HG03442 (cell line): Measurements from ENCODE around the gene RPP25L.

Experiments
- ATAC-seq: cut with Tn5 transposase; IDR thresholded peaks from one replicate; pipeline ENCODE4 v1.9.1; 2021; ENCODE audit warnings: mild to moderate bottlenecking, moderate library complexity; ENCODE audit not compliant: unreplicated experiment

The RPP25L gene

DNA sequence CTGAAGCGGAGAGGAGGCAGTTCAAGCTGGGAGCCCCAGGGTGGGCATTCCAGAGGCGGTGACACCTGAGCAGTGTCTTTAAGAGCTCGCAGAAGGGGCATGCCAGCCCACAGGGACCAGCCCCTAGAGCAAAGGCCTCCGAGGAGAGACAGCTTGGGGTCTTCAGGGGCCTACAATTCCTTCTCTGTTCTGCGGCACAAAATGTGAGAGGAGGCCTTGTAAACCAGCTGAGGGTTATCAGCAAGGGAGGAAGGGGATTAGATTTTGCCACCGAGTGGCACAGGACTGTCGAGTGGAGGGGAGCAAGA, 26.2 kb upstream of the RPP25L start:
- ATAC-seq, result no peak

DNA sequence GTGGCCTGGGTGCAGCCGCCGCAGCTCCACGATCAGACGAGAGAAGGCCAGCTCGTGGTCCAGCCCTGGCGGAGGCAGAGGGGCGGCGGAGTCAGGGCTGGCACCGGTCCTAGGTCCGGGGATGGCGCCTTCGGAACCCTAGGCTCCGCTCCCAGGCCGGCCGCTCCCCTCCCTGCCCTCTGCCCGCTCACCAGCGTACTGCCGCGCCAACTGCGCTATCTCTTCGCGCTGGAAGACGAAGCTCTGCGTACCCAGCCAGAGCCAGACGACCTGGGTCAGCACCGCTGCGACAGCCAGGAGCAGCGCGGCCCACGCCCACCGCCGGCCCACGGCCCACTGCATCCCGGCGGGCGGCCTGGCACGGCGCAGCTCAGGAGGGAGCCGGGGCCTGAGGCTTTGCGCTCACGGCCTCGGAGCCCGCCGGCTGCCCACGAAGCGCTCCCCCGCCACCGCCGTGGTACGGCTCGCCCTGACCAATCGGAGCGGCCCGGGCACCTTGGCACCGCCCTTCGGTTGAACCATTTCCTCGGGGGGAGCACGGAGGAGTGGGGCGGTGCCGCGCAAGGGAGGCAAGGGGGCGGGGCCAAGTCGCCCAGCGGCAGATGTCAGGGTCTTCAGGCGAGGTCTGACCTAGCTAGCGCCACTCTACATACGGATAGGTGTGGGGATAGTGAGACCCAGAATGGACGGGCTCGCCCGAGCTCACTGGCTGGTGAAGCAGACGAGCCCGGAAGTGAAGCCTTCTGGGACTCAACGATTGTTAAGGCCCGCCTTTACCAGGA, 25.6 kb upstream of the RPP25L start, which contains the start of gene SIGMAR1:
TSS of gene SIGMAR1 (minus strand) at position 432 of the 782 bp plus-strand sequence. CDS start at position 342, 90 bp downstream.
- peak; percentile 82 for ATAC-seq

DNA sequence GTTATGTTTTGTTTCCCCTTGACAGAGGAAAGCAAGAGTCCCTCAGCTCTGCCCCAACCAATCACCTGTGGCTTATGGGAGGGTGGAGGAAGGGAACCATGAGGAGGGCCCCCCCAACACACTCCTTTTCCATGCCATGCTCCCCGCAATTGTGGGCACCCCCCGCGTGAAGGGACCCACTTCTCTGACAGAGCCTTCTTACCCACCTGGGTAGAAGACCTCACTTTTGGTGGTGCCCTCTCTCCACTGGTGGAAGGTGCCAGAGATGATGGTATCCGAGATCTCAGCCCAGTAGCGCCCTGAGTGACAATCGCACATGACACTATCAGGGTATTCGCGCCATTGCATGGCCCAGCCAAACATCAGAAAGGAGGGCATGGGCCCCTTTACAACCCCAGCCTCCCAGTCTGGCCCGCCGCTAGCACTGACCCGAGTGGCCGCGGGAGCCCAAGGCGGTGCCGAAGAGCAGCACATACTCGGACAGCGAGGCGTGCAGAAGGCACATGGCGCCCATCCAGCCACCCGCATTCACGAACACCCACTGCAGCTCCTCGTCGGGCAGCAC, 25.0 kb upstream of the RPP25L start:
- peak; percentile 27 for ATAC-seq

DNA sequence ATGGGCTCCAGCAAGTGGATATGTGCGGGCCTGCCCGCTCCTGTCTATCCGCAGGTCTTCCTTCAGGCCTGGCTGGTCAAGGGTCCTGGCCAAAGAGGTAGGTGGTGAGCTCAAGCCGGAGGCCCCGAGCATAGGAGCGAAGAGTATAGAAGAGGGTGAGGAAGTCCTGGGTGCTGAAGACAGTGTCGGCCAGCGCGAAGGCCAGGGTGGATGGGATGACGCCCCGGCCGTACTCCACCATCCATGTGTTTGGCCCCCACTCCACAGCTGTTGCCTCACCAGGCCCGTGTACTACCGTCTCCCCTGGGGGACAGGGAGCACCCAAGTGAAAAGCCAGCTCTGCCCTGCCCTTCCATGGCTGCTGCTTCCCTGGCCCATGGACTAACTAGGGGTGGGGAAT, 23.7 kb upstream of the RPP25L start:
- no peak for ATAC-seq

DNA sequence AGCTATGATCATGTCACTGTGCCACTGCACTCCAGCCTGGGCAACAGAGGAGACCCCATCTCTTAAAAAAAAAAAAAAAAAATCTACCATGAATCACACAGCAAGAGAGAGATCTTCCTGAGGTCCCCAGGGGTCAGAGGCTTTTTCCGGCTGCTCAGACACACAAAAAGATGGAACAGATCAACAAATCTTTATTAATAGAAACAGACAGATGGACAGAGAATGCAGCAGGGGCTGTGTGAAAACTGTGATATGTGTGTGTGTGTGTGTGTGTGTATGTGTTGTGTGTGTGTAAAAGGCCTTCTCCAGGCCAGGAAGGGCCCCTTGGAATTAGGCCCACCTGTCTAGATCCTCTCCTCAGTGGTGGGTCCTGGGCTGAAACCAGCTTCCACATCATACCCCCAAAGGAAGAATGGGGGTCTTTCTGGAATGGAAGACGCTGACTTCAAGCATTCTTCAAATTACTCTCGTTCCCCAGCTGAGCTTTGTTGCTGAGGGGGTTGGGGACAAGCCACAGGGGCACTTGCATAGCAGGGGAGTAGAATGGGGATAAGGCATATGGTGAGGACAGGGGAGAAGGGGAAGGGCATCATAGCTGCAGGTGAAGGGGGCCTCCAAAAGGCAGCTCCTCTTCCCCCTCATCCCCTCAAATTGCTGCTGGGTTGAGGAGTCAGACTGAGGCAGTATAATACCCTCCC, 22.8 kb upstream of the RPP25L start:
- ATAC-seq, result no peak

DNA sequence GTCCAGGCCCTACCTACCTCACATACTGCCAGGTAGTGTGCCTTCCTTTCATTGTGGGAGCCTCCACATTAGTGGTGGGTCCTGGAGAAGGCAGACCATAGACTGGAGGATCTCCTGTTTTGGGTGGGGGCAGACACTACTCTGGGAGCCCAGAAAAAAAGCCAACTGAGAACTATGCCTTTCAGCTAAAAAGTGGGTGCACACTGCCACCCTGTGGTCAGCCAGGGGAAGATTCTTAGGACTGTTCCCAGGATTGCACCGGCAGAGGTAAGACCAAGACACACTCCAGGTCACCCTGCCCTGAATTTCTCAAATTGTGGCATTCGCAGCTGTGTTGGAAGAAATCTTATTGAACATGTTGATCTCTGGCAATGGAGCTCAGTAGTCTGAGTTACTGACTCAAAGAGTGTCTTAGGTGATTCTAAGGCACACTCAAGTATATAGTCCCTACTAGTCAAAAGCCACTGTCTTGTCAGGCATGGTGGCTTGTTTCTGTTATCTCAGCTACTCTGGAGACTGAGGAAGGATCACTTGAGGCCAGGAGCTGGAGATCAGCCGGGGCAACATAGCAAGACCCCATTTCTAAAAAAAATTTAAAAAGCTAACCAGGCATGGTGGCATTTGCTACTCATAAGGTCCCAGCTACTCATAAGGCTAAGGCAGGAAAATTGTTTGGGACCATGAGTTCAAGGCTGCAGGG, 22.1 kb upstream of the RPP25L start:
- ATAC-seq, result no peak

DNA sequence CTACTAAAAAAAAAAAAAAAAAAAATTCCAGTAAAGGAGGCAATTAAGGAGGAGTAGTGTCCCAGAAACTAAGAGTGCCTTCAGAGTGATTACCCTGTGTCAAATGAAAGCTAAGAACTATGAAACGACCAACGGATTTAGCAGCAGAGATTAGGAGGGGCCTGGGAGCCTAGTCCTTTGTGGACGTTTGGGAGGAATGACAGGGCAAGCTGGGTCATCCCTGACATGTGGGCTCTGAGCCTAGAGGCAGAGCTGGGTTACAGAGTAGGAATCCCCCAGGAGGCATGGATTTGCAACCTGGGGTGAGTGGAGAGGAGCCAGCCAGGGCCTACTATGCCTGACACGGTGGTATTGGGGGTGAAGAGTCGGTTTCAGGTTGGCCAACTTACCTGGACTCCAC, 21.3 kb upstream of the RPP25L start:
- no peak for ATAC-seq

DNA sequence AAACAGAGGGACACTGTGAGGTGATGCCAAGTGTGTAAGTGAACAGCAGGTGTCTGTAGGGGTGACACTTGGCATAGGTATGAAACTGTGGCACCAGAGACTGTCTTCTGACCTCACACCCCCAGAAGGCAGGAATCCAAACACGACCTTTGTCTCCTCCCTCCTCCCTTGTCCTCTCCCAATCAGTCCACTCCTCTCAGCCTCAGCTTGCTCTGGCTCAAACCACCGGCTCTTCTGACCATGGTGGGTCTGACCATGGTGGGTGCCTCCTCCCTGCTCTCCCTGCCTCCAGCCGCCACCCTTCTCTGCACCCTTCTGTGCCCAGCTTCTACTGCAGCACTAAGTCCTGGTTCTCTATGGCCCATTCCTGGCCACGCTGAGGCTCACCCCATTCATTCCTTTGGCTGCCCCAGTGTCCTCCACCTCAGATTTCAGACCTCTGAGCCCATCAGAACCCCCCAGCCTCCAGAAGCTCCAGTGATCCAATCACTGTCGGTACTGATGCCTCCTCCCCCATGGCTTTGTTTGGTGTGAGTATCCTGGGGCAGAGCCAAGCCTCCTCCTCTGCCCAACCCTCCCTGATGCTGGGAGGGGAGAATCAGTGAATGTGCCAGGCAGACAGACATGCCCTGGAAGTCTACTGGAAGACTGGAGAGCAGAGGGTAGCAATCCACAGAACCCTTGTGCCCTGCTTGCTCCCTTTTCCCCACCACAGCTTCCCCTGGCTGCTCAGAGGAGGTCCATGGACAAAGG, 18.7 kb upstream of the RPP25L start:
- no peak for ATAC-seq

DNA sequence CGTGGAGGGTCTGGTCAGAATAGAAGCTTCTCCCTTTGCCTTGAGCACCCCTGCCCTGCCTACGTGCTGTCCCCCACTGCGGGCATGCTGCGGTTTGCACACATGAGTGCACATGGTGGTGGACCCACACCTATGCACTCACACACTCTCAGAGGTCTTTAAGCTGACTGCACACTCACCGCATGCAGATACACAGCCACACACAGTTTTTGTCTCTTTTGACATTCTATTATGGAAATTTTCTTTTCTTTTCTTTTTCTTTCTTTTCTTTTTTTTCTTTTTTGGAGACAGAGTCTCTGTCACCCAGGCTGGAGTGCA, 17.6 kb upstream of the RPP25L start:
- ATAC-seq, result no peak

DNA sequence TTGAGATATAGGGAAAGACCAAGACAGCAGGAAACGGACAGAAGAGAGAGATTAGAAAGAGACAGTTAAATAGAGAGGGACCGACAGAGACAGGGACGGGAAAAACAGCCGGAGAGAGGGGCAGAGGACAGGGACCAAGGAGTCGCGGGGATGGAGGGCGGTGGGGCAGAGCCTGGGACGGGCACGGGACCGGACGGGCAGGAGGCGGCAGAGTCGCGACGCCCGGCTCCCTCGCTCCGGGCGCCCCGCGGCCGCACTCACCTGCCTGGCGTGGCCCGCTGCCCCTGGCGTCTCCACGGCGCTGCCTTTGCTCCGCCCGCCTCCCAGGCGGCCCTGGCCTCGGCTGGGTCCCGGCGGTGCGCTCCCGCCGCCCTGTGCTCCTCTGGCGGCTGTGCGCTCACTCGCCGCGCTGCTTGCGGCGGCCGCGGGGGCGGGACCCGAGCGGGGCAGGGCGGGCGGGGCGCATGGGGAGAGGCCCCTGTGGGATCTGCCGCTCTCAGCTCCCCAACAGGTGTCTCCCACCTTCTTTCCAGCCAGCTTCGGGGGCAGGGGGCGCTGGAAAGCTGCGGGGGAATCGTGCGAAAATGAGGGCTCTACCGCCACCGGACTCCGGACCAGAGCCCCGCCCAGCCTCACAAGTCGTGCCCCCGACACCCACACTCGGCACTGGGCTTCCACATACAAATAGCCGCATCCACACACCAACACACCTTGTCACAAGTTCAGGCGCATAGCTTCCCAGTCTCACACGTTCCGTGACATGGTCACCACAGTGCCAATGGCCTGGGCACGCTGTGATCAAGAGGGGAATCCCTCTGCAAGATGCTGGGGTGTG, 17.0 kb upstream of the RPP25L start, which contains the start of gene ARID3C:
TSS of gene ARID3C (minus strand) at position 411 of the 835 bp plus-strand sequence. CDS start 1,052 bp downstream, outside the sequence.
- no peak for ATAC-seq

DNA sequence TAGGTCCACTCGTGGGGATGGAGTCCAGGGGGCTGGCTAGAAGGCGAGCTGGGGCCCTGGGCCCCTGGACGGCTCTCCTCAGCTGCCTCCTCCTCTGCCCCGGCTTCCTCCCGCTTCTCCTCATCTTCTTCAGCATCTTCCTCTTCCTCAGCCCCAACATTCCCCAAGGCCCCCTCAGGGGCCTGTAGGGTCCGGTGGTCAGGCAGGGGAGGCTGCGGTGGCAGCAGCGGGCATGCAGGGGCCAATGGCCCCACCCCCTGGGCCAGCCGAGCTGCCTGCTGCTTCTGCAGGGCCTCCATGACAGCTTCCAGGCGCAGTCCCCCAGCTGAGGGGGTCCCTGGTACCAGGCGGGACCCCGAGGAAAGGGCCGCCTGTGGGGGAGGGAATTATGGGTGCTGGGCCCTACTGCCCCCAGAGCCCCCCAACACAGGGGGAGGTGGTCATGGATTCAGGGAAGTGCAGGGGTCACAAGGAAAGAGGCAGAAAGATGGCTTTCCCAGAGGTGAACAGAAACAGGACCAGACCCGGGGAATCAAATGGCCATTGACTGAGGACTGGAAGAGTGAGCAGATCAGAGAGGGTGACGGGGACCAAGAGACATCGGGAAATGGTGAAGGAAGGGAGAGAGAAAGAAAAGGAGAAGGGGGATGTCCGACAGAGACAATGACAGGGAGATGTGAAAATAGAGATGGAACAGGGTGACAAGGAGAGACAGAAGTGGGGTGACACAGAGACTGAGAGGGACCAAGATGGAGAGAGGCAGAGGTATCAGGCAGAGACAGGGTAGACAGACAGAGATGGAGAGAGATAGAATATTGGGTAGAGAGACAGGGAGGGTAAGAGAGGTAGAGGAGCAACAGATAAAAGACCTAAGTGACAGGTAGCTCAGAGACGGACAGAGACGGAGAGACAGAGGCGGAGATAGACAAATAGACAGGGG, 16.1 kb upstream of the RPP25L start:
- ATAC-seq, result no peak

DNA sequence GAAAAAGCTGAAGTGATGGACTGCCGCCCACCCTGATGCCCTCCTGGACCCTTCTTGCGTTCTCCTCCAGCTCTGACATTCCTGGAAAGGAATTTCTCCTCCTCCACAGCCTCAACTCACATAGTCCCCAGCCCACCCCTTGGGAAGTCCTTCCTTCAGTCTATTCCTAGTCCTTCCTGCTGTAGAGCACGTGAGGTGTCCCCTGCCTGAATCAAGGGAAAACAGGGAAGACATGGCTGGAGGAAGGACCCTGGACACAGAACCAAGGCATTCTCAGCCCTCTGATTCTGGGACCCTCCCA, 13.2 kb upstream of the RPP25L start:
- ATAC-seq, result no peak

DNA sequence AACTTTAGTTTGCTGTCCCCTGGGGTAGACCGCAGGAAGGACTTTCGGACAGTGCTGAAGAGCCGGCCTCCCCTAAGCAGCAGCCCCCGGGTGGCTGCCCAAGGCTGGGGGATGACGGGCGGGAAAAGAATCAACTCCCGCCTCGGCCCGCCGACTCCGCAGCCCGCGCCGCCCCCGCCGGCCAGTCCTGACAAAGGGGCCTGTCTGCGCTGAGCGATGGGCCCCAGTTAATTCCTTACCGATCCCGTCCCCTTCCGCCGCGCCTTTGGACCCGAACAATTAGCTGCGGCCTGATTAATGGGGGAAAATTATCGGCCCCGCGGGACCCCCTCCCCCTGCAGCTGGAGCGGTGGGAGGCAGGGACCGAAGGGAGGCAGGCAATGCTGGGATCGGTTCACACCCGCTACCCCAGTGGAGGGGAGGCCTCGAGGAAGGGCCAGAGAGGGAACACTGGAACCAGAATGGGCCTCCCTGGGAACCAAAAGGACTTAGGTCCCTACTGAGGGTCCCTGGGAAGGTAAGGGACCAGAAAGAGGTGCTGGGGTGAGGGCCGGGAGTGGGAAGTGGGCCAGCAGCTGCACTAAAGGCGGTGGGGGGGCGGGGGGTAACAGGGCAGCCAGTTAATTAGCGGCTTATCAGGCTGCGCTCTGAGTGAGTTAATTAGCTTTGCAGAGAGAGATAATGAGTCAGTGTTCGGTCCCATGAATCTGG, 12.7 kb upstream of the RPP25L start:
- no peak for ATAC-seq

DNA sequence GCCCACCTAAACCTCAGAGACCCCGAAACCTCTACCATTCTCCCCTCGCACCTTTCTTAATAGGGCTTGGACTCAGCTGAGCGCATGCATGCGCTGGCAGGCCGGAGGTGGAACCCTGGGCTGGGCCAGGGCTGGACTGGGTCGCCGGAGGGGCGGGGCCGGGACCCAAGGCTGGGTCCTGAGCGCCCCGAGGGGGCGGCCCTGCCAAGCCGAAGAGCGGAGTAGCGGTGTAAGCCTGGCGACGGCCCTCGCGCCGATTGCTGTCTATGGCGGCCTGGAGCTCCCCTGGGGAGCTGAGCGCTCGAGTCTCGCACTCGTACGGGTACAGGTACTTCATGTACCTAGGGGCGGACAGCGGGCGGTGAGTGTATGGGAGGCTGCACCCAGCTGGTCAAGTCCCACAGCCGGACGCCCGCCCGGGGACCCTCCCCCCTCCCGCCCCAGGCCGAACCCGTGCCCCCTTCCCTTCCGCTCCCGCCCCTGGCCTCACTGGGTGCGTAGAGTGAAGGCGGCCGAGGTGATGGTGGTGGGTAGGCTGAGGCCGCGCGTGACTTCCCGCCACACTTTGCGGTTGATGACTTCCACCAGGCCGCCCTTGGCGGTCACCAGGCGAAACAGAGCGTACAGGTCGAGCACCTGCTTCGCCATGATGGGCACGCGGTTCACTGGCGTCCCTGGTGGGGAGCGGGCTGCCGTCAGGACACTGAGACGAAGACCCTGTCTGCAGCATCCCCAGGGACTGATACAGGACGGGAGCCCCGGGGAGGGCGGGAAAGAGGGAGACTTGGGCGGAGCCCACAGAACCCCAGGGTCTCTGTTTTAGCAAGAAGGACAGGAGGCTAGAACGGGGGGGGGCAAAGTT, 11.7 kb upstream of the RPP25L start:
- ATAC-seq, result no peak

DNA sequence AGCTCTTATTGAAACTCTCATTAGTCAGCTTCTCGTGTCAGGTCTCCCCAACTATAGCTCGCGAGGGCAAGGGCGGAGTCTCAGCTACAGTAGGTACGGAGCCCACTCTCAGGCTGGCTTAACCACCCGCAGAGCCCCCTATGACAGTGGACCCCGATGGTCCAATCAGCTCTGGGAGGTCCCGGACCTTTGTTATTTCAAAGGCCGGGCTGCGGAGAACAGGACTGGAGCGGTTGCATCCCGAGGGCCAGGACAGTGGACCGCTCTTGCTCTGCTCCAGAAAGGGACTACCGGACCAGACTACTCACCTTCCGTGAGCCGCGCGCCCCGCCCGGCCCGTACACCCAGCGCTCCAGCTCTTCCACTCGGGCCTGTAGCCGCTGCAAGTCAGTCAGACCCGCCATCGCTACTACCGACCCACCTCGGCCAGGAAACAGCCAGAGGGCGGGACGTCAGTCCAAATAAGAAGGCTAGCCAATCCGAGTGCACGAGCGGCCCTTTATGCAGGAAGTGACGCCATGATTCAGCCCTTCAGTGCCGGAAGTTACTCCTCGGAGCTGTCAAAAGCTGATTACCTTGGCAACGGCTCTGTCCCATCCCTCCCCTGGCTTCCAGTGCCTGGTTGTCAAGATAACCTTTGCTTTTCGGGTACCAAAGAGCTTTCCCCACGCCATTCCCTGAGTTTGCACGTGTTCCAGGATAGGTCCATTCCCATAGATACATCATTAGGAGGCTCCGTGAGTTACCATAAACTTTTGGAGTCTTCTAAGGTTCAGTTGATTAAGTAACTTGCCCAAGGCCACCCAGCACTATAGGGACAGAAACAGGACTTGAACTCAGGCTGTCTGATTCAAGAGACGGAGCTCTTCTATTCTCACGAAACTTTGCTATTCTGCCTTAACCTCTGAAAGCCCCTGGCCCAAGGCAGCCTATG, 8.4 kb upstream of the RPP25L start, which contains the start of gene DCTN3:
TSS of gene DCTN3 (minus strand) at position 435 of the 934 bp plus-strand sequence. CDS start at position 404, 31 bp downstream.
- peak; percentile 98 for ATAC-seq

DNA sequence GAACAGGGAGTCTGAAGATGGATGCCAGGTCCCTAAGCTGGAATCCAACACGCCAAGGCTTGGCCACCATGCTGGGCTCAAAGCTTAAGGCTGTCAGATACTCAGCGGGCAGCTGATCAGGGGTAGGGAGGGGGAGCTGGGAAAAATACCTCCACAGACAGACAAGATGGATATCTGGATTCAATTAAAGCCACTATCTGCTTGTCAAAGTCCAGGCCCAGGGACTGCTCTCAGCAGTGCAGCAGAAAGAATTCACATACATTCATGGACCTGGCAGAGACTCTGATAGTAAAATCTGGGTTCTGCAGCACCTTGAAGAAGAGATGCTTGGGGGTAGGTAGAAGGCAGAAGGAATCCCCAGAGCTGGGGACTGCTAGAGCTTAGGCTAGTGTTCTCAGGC, 3.2 kb upstream of the RPP25L start:
- no peak for ATAC-seq
